Activated CD4-positive, alpha-beta memory T cell treated with anti-CD3 and anti-CD28 coated beads for 36 hours (primary cell): Measurements from ENCODE around the gene DOCK10. TPM values are rescaled to one million over a fixed set of nuclear protein-coding genes. Genes with fewer than 3 reads are reported as not detected.
"Not testable (repeated sequence)": the region's sequence is repeated elsewhere in the genome, so short reads cannot be mapped to it uniquely, and the experiment has no call there.

Source experiments
- CTCF ChIA-PET: fragments of 350-600 bp; sonication (Branson Sonifier 250); formaldehyde crosslinking; loops from one replicate; lab custom pipeline; 2021; ENCODE audit warnings: antibody characterized with exemption, inconsistent platforms; lab: Charles Lee
- POLR2A ChIA-PET: fragments of 350-600 bp; sonication (Branson Sonifier 250); formaldehyde crosslinking; loops from one replicate; lab custom pipeline; 2021; ENCODE audit warnings: antibody characterized with exemption; lab: Charles Lee
- DNase-seq: peaks from one replicate; pipeline ENCODE4 v3.0.0-alpha.2; 2020
- H3K27ac Mint-ChIP-seq: one replicate; pipeline ENCODE4 v1.8.0; 2021; ENCODE audit warnings: mixed read lengths
- H3K27me3 Mint-ChIP-seq: one replicate; pipeline ENCODE4 v1.8.0; 2021; ENCODE audit warnings: mixed read lengths
- H3K36me3 Mint-ChIP-seq: one replicate; pipeline ENCODE4 v1.8.0; 2021; ENCODE audit warnings: mixed read lengths
- H3K4me1 Mint-ChIP-seq: one replicate; pipeline ENCODE4 v1.8.0; 2021; ENCODE audit warnings: low read depth, mixed read lengths
- H3K4me3 Mint-ChIP-seq: one replicate; pipeline ENCODE4 v1.8.0; 2021; ENCODE audit warnings: mild to moderate bottlenecking, mixed read lengths
- H3K9me3 Mint-ChIP-seq: one replicate; pipeline ENCODE4 v1.8.0; 2021; ENCODE audit warnings: mixed read lengths
- intact Hi-C: fragments of 100-400 bp; cut with micrococcal nuclease; formaldehyde crosslinking; loops from one replicate; pipeline ENCODE4 v1.15.1; 2023
- total RNA-seq, 2 experiments: library from RNA; stranded (reverse); gene quantifications; one replicate each; pipeline ENCODE4 v1.2.3, GENCODE V29; 2021

The DOCK10 gene
- total RNA-seq, 2 experiments from 2014 or later: 134 to 139 TPM

GRCh38 chr2:224918626-224919471 is 123.4 kb downstream of the DOCK10 start:
- ChIA-PET CTCF (no interaction called here), POLR2A (no interaction called here)
- Mint-ChIP-seq H3K4me1 (peaks cover 30% of the 10 kb centered on the region), H3K27me3 (no peaks in the 10 kb centered on the region), H3K27ac (no peak overlapping the region), H3K36me3 (peaks cover 15% of the 10 kb centered on the region), H3K4me3 (no peak overlapping the region), H3K9me3 (no peaks in the 10 kb centered on the region)
- DNase-seq: no peak
- intact Hi-C loops: no loop called here

DNA sequence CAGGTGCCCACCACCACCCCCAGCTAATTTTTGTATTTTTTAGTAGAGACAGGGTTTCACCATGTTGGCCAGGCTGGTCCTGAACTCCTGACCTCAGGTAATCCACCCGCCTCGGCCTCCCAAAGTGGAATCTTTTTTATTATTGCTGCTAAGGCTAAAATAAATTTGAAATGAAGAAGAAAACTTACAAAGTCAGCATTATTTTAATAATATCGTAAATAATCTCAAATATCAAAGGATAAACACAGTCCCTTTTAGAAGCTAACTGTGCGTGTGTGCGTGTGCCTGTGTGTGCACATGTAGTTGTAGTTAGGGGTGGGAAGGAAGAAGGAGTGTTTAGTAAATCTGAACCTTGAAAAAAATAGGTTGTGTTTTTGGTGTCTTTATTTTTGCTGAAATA is 125.0 kb downstream of the DOCK10 start:
- CTCF ChIA-PET, intact Hi-C loops, H3K27me3 Mint-ChIP-seq, DNase-seq, H3K27ac Mint-ChIP-seq, POLR2A ChIA-PET, H3K9me3 Mint-ChIP-seq, H3K4me3 Mint-ChIP-seq: not testable (repeated sequence)
- Mint-ChIP-seq H3K36me3 (peaks cover 14% of the 10 kb centered on the region), H3K4me1 (peaks cover 15% of the 10 kb centered on the region)

GRCh38 chr2:224915136-224915535 is 127.1 kb downstream of the DOCK10 start:
- POLR2A ChIA-PET: no interaction called here
- no peaks in the 10 kb centered on the region for H3K9me3 Mint-ChIP-seq
- DNase-seq: no peak
- H3K27me3 Mint-ChIP-seq: no peaks in the 10 kb centered on the region
- CTCF ChIA-PET: no interaction called here
- peaks cover 18% of the 10 kb centered on the region for H3K36me3 Mint-ChIP-seq
- no peak overlapping the region for H3K27ac Mint-ChIP-seq
- peaks cover 23% of the 10 kb centered on the region for H3K4me1 Mint-ChIP-seq
- H3K4me3 Mint-ChIP-seq: no peak overlapping the region
- intact Hi-C loops: no loop called here

- intact Hi-C loops: loop anchor here (1.0 kb wide), 2 partner anchors 15 to 16 kb away; no protein-coding TSS in a partner anchor
- Mint-ChIP-seq H3K36me3 (peaks cover 37% of the 10 kb centered on the region), H3K27me3 (no peaks in the 10 kb centered on the region), H3K9me3 (no peaks in the 10 kb centered on the region), H3K4me1 (peaks cover 48% of the 10 kb centered on the region), H3K27ac (peak overlapping the region; percentile 47), H3K4me3 (no peak overlapping the region)
- ChIA-PET POLR2A (interaction anchor here (1.0 to 1.1 kb wide), 2 partner anchors 12 to 16 kb away, joined by 3 to 5 read pairs; no protein-coding TSS in a partner anchor), CTCF (interaction anchor here (1.1 to 2.7 kb wide), 2 partner anchors 25 to 91 kb away, joined by 3 to 13 read pairs; no protein-coding TSS in a partner anchor)
- no peak for DNase-seq
Observed at GRCh38 chr2:224910574-224910925, 131.7 kb downstream of the DOCK10 start.

- Mint-ChIP-seq H3K27ac (peak overlapping the region; percentile 69), H3K4me1 (peaks cover 47% of the 10 kb centered on the region), H3K4me3 (no peak overlapping the region), H3K9me3 (no peaks in the 10 kb centered on the region), H3K36me3 (peaks cover 35% of the 10 kb centered on the region), H3K27me3 (no peaks in the 10 kb centered on the region)
- POLR2A ChIA-PET: interaction anchor here (1.0 to 1.1 kb wide), 2 partner anchors 12 to 17 kb away, joined by 3 to 5 read pairs; no protein-coding TSS in a partner anchor
- intact Hi-C loops: loop anchor here (1.0 kb wide), 2 partner anchors 15 to 16 kb away; no protein-coding TSS in a partner anchor
- peak; percentile 47 for DNase-seq
- CTCF ChIA-PET: interaction anchor here (0.6 to 2.7 kb wide), 3 partner anchors 18 to 92 kb away, joined by 3 to 13 read pairs (median 3); no protein-coding TSS in a partner anchor
Observed at GRCh38 chr2:224909885-224910573, 132.2 kb downstream of the DOCK10 start.

GRCh38 chr2:224908818-224909217 is 133.4 kb downstream of the DOCK10 start:
- CTCF ChIA-PET: interaction anchor here (2.7 kb wide), 1 partner anchor 93 kb away, joined by 13 read pairs; no protein-coding TSS in a partner anchor
- H3K27me3 Mint-ChIP-seq: no peaks in the 10 kb centered on the region
- no peak overlapping the region for H3K4me3 Mint-ChIP-seq
- peaks cover 34% of the 10 kb centered on the region for H3K36me3 Mint-ChIP-seq
- no peak for DNase-seq
- intact Hi-C loops: no loop called here
- POLR2A ChIA-PET: no interaction called here
- peaks cover 53% of the 10 kb centered on the region for H3K4me1 Mint-ChIP-seq
- H3K27ac Mint-ChIP-seq: no peak overlapping the region
- no peaks in the 10 kb centered on the region for H3K9me3 Mint-ChIP-seq

GRCh38 chr2:224904381-224904780 is 137.9 kb downstream of the DOCK10 start:
- intact Hi-C loops: no loop called here
- Mint-ChIP-seq H3K36me3 (peaks cover 24% of the 10 kb centered on the region), H3K27me3 (no peaks in the 10 kb centered on the region), H3K4me3 (no peak overlapping the region), H3K4me1 (peaks cover 53% of the 10 kb centered on the region), H3K27ac (no peak overlapping the region), H3K9me3 (no peaks in the 10 kb centered on the region)
- no peak for DNase-seq
- ChIA-PET CTCF (no interaction called here), POLR2A (no interaction called here)

- ChIA-PET CTCF (no interaction called here), POLR2A (no interaction called here)
- Mint-ChIP-seq H3K27ac (peak overlapping the region; percentile 49), H3K4me3 (no peak overlapping the region), H3K9me3 (no peaks in the 10 kb centered on the region), H3K27me3 (no peaks in the 10 kb centered on the region), H3K4me1 (peaks cover 48% of the 10 kb centered on the region), H3K36me3 (peaks cover 23% of the 10 kb centered on the region)
- intact Hi-C loops: no loop called here
- no peak for DNase-seq
Observed at GRCh38 chr2:224903621-224904020, 138.6 kb downstream of the DOCK10 start.

DNA sequence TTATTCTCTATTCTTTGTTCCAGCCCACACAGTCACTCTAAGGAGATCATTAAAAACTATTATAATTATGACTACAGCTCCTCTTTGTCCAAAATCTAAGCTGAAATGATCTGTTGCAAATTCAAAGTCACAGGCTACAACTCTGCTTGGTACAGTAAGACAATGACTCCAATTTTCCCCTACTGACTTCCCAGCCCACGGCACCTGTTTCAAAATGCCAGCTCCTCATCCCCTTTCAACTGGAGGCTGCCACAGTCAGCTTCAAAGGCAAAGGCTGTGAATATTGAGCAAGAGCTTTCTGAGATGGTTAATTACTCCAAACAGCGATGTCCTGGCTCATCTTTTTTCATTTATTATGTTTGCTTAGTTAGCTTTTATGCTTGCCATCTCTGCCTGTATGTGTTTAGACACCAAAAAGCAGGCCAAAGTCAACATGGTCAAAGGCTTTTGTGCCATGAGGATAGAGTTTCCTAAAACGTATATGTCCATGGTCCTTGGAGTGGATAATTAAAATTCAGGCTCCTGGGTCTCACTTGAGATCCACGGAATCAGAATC is 141.1 kb downstream of the DOCK10 start:
- no peaks in the 10 kb centered on the region for H3K9me3 Mint-ChIP-seq
- peak overlapping the region; percentile 70 for H3K27ac Mint-ChIP-seq
- peaks cover 50% of the 10 kb centered on the region for H3K4me1 Mint-ChIP-seq
- POLR2A ChIA-PET: no interaction called here
- CTCF ChIA-PET: no interaction called here
- DNase-seq: peak; percentile 33
- H3K27me3 Mint-ChIP-seq: no peaks in the 10 kb centered on the region
- peaks cover 15% of the 10 kb centered on the region for H3K36me3 Mint-ChIP-seq
- H3K4me3 Mint-ChIP-seq: no peak overlapping the region
- intact Hi-C loops: no loop called here

GRCh38 chr2:224895377-224895776 is 146.9 kb downstream of the DOCK10 start:
- Mint-ChIP-seq H3K4me3 (no peak overlapping the region), H3K27me3 (no peaks in the 10 kb centered on the region), H3K9me3 (no peaks in the 10 kb centered on the region), H3K27ac (peak overlapping the region; percentile 82), H3K36me3 (peaks cover 52% of the 10 kb centered on the region), H3K4me1 (peaks cover 54% of the 10 kb centered on the region)
- ChIA-PET POLR2A (no interaction called here), CTCF (interaction anchor here (0.6 to 1.2 kb wide), 2 partner anchors 17 to 27 kb away, joined by 3 read pairs; no protein-coding TSS in a partner anchor)
- DNase-seq: no peak
- intact Hi-C loops: no loop called here

- ChIA-PET CTCF (interaction anchor here (0.8 kb wide), 1 partner anchor 111 kb away, joined by 3 read pairs; no protein-coding TSS in a partner anchor), POLR2A (interaction anchor here (1.0 to 1.2 kb wide), 2 partner anchors 34 to 48 kb away, joined by 3 to 6 read pairs; no protein-coding TSS in a partner anchor)
- no peak for DNase-seq
- H3K9me3 Mint-ChIP-seq: no peaks in the 10 kb centered on the region
- H3K4me3 Mint-ChIP-seq: peak overlapping the region; percentile 31
- H3K36me3 Mint-ChIP-seq: peaks cover 60% of the 10 kb centered on the region
- H3K4me1 Mint-ChIP-seq: peaks cover 58% of the 10 kb centered on the region
- intact Hi-C loops: loop anchor here (1.0 kb wide), 2 partner anchors 8 to 16 kb away; no protein-coding TSS in a partner anchor
- H3K27me3 Mint-ChIP-seq: no peaks in the 10 kb centered on the region
- peak overlapping the region; percentile 82 for H3K27ac Mint-ChIP-seq
Observed at GRCh38 chr2:224894356-224894755, 147.9 kb downstream of the DOCK10 start.
